ENCODE results near the gene ALOXE3. TPM values are rescaled to one million over a fixed set of nuclear protein-coding genes. Genes with fewer than 3 reads are reported as not detected.

The ALOXE3 gene
- total RNA-seq, 1 experiment from 2014 or later = 0.13 TPM

DNA sequence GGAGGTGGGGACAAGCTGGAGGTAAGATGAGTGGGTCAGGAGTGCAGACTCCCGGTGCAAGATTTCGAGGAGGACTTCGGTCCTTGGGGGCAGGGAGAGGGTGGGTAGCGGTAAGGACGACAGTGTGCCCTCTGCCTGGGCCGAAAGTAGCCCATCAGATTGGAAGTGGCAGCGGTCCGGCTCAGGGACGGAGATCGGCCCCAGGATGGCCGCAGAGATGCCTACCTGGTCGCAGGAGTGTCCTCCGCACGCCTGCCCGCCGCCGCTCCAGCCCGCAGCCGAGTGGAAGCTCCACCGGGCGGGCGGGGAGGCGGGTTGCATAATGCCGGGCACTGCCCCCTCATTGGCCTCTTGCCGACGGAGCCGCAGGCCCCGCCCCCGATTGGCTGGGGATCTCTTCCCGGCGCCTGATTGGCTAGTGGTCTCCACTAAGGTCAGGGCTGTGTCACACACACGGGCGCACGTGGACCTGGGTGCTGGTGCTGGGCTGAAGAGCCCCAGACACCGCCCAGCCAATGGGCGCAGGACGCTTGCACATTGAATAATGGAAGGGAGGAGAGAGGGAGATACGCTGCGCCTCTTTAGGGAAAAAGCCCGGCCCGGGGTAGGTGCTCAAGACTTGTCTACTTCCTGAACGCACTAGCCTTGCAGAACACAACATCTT lies 33.9 kb upstream of the ALOXE3 start, which contains the start of gene PER1:
PER1 (minus strand) TSS at position 293 of the 664 bp plus-strand sequence. CDS start 1,698 bp downstream, outside the sequence.
- no peaks in the 10 kb centered on the region for H3K27me3 ChIP-seq (ENCODE audit: insufficient read depth, low read length)
- H3K79me1 ChIP-seq (ENCODE audit: insufficient read depth, low read depth, low read length, poor library complexity, severe bottlenecking) = peaks cover 2% of the 10 kb centered on the region
- TF ChIP-seq, protein P1, sequence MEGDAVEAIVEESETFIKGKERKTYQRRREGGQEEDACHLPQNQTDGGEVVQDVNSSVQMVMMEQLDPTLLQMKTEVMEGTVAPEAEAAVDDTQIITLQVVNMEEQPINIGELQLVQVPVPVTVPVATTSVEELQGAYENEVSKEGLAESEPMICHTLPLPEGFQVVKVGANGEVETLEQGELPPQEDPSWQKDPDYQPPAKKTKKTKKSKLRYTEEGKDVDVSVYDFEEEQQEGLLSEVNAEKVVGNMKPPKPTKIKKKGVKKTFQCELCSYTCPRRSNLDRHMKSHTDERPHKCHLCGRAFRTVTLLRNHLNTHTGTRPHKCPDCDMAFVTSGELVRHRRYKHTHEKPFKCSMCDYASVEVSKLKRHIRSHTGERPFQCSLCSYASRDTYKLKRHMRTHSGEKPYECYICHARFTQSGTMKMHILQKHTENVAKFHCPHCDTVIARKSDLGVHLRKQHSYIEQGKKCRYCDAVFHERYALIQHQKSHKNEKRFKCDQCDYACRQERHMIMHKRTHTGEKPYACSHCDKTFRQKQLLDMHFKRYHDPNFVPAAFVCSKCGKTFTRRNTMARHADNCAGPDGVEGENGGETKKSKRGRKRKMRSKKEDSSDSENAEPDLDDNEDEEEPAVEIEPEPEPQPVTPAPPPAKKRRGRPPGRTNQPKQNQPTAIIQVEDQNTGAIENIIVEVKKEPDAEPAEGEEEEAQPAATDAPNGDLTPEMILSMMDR (conservative IDR thresholded peaks at IDR 0.05) = no peak
- peaks cover 21 to 25% of the 10 kb centered on the region in 2 experiments for H3K4me1 Mint-ChIP-seq
- no peak within 1 kb of the TSS for H3K27ac ChIP-seq (ENCODE audit: insufficient read length, low read depth, low read length)
- H4K5ac ChIP-seq (ENCODE audit: insufficient read length, low read depth, low read length) = no peak within 1 kb of the TSS
- H2BK20ac ChIP-seq (ENCODE audit: low read depth, low read length, poor library complexity, severe bottlenecking) = no peak within 1 kb of the TSS
- H3K14ac ChIP-seq (ENCODE audit: insufficient read depth, low read length) = peak within 1 kb of the TSS; percentile 94
- no peak within 1 kb of the TSS for H4K8ac ChIP-seq (replicated peaks; ENCODE audit: insufficient read length, low read depth, low read length)
- H4K91ac ChIP-seq (ENCODE audit: insufficient read length, low read depth, low read length) = no peak within 1 kb of the TSS
- H3K56ac ChIP-seq (ENCODE audit: insufficient read length, low read depth, low read length) = no peak within 1 kb of the TSS
- peak; percentile 99 for DNase-seq
- no CpG with 5 or more reads among the region's 42 CpGs for WGBS (ENCODE audit: extremely low coverage, insufficient read length, low lambda C conversion rate)
- no peak within 1 kb of the TSS for H2BK5ac ChIP-seq (ENCODE audit: insufficient read length, low read length)
- H2BK15ac ChIP-seq (ENCODE audit: low read depth, low read length) = no peak within 1 kb of the TSS
- H3K4me3 Mint-ChIP-seq = peak within 1 kb of the TSS; percentile 90 to 97
- peaks cover 3% of the 10 kb centered on the region for H3K27me3 Mint-ChIP-seq (ENCODE audit: low read depth)
- H4K20me1 ChIP-seq (ENCODE audit: control insufficient read depth, insufficient read depth, insufficient read length) = no peaks in the 10 kb centered on the region
- peak within 1 kb of the TSS; percentile 95 to 98 (median 95); a peak in 5 of 7 replicates for H3K27ac Mint-ChIP-seq
- peak within 1 kb of the TSS; percentile 82 for H3K9ac ChIP-seq (ENCODE audit: extremely low read depth, insufficient read length, low read length)
- no peak within 1 kb of the TSS for H2AFZ ChIP-seq (ENCODE audit: low read length)
- H3K18ac ChIP-seq (ENCODE audit: insufficient read length, low read depth, low read length) = peak within 1 kb of the TSS; percentile 86
- no peaks in the 10 kb centered on the region for H3K9me3 ChIP-seq (ENCODE audit: control insufficient read depth, low read depth, low read length)
- peaks cover 17 to 27% (median 24%) of the 10 kb centered on the region in 3 experiments; a peak in 6 of 7 replicates for H3K36me3 Mint-ChIP-seq (ENCODE audit: insufficient read depth in 1 of 3, low read depth in 3 of 3)
- H2BK12ac ChIP-seq (ENCODE audit: insufficient read length, low read depth, low read length) = peak within 1 kb of the TSS; percentile 83
- no peaks in the 10 kb centered on the region for H3K9me3 Mint-ChIP-seq
- H3K23me2 ChIP-seq (ENCODE audit: insufficient read length, low read depth, low read length, poor library complexity, severe bottlenecking) = peaks cover 21% of the 10 kb centered on the region
- H3K79me2 ChIP-seq (ENCODE audit: insufficient read depth, low read length) = no peaks in the 10 kb centered on the region
- peak within 1 kb of the TSS; percentile 87 for H3K4me2 ChIP-seq (ENCODE audit: insufficient read depth, insufficient read length, low read length)
- peaks cover 5% of the 10 kb centered on the region for H3K4me1 ChIP-seq (ENCODE audit: insufficient read depth, low read length)
- H2AK5ac ChIP-seq (ENCODE audit: insufficient read length, low read length) = no peak within 1 kb of the TSS
- no peak within 1 kb of the TSS for H3K23ac ChIP-seq (ENCODE audit: insufficient read length, low read depth, low read length)
- no peak within 1 kb of the TSS for H2BK120ac ChIP-seq (ENCODE audit: low read depth, low read length, poor library complexity, severe bottlenecking)
- H3T11ph ChIP-seq (ENCODE audit: low read length) = no peak within 1 kb of the TSS
- no peak within 1 kb of the TSS for H3K4ac ChIP-seq (ENCODE audit: low read depth, low read length)

Data from H9 (cell line).